ENCODE results near the gene ZRANB1. TPM values are rescaled to one million over a fixed set of nuclear protein-coding genes. Genes with fewer than 3 reads are reported as not detected.

ZRANB1 gene
- total RNA-seq, 1 experiment from 2014 or later, result 12.5 TPM

DNA sequence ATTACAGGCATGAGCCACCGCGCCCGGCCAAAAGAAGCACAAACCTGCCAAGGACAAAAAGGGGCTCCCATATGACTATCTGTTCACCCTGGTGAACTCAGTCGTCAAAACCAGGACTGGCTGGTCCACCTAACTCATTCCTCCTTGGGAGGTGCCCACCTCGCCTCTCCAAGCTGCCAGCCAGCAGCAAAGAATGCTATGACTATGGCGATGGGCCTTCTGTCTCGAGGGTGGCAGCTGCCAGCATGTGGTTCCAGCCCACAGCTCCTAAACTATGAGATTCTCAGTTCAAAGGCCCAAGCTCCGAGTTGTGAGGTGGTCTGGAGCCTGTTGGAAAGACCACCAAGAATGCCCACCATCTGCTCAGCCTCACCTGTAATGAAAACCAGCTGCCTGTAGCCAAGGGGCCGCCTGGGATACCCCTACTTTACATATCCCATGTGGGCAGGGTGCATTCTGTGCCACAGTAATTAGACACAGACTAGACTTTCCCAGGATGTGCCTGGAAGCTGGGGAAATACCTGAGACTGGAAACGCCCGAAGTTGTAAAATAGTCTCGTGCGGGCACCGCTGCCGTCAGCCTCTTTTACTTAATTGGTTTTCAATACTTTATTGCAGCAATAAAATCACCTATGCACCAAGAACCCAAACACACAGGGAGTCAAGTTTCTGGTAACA is 71.1 kb downstream of the ZRANB1 start:
- intact Hi-C loops (cut with micrococcal nuclease; ENCODE audit: unreplicated experiment), result no loop called here
- no peaks in the 10 kb centered on the region for H3K9me3 Mint-ChIP-seq (ENCODE audit: low read depth, unreplicated experiment)
- H3K27ac Mint-ChIP-seq (ENCODE audit: unreplicated experiment), result no peak overlapping the region
- BruUV-seq (replicated peaks), result no TSS peak
- peaks cover 6% of the 10 kb centered on the region for H3K36me3 Mint-ChIP-seq (ENCODE audit: insufficient read depth, unreplicated experiment)
- no peaks in the 10 kb centered on the region for H3K27me3 Mint-ChIP-seq (ENCODE audit: unreplicated experiment)
- CTCF ChIA-PET, result no interaction called here
- H3K4me3 Mint-ChIP-seq (ENCODE audit: low read depth, unreplicated experiment), result no peak overlapping the region
- no peak for DNase-seq
- TF ChIP-seq, protein P1, sequence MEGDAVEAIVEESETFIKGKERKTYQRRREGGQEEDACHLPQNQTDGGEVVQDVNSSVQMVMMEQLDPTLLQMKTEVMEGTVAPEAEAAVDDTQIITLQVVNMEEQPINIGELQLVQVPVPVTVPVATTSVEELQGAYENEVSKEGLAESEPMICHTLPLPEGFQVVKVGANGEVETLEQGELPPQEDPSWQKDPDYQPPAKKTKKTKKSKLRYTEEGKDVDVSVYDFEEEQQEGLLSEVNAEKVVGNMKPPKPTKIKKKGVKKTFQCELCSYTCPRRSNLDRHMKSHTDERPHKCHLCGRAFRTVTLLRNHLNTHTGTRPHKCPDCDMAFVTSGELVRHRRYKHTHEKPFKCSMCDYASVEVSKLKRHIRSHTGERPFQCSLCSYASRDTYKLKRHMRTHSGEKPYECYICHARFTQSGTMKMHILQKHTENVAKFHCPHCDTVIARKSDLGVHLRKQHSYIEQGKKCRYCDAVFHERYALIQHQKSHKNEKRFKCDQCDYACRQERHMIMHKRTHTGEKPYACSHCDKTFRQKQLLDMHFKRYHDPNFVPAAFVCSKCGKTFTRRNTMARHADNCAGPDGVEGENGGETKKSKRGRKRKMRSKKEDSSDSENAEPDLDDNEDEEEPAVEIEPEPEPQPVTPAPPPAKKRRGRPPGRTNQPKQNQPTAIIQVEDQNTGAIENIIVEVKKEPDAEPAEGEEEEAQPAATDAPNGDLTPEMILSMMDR (IDR thresholded peaks at IDR 0.05; ENCODE audit: unreplicated experiment), result no peak
- H3K4me1 Mint-ChIP-seq (ENCODE audit: low read depth, unreplicated experiment), result peaks cover 18% of the 10 kb centered on the region

DNA sequence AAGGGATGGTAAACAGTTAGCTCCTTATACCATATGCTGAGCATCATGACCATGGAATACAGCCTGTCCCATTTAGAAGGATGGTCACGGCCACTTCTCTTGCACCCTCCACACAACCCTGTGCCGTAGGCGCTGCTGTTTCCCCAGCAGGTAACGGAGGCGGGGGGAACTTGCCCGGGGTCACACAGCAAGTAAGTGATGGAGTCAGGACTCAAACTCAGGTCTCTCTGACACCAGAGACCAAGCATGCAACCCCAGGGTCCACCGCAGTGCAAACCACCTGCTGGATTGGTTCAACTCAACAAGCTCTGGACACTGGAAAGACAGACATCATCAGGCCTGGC is 71.6 kb downstream of the ZRANB1 start:
- Mint-ChIP-seq H3K27ac (ENCODE audit: unreplicated experiment) (no peak overlapping the region), H3K36me3 (ENCODE audit: insufficient read depth, unreplicated experiment) (peaks cover 6% of the 10 kb centered on the region), H3K9me3 (ENCODE audit: low read depth, unreplicated experiment) (no peaks in the 10 kb centered on the region), H3K27me3 (ENCODE audit: unreplicated experiment) (no peaks in the 10 kb centered on the region), H3K4me3 (ENCODE audit: low read depth, unreplicated experiment) (no peak overlapping the region), H3K4me1 (ENCODE audit: low read depth, unreplicated experiment) (peaks cover 16% of the 10 kb centered on the region)
- no TSS peak for BruUV-seq (replicated peaks)
- intact Hi-C loops (cut with micrococcal nuclease; ENCODE audit: unreplicated experiment), result no loop called here
- DNase-seq, result no peak
- TF ChIP-seq, protein P1 (IDR thresholded peaks at IDR 0.05; ENCODE audit: unreplicated experiment), result no peak
- CTCF ChIA-PET, result no interaction called here

DNA sequence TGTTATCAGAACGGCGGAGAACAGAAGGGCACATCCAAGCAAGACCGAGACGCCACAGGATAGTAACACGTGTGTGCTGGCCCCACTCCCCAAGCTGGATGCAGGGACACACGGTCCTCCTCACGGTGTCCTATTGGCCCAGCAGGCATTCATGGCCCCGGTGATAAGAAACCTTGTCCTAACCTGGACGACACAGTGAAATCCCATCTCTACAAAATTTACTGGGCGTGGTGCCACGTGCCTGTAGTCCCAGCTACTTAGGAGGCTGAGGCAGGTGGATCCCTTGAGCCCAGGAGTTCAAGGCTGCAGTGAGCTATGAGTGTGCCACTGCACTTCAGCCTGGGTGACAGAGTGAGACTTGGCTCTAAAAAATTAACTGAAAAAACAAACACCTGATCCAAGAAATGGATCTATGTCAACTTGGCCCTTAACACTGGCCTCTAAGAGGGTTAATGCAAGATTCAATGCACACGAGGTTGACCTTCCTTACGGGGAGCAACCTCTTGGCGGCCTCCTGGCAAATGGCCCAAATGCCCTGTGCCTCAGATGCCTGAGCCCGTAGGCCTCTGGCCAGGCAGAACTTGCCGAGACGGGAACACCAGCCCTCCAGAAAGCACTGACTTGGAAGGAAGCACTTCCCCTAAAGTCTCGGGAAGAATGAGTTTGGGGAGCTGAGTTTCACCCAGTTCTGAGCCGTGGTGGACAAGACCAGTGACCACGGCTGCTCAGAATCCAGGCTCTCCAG is 72.3 kb downstream of the ZRANB1 start:
- Mint-ChIP-seq H3K27ac (ENCODE audit: unreplicated experiment) (no peak overlapping the region), H3K4me1 (ENCODE audit: low read depth, unreplicated experiment) (peaks cover 9% of the 10 kb centered on the region), H3K4me3 (ENCODE audit: low read depth, unreplicated experiment) (no peak overlapping the region), H3K36me3 (ENCODE audit: insufficient read depth, unreplicated experiment) (peaks cover 6% of the 10 kb centered on the region), H3K27me3 (ENCODE audit: unreplicated experiment) (no peaks in the 10 kb centered on the region), H3K9me3 (ENCODE audit: low read depth, unreplicated experiment) (no peaks in the 10 kb centered on the region)
- CTCF ChIA-PET, result no interaction called here
- DNase-seq, result no peak
- intact Hi-C loops (cut with micrococcal nuclease; ENCODE audit: unreplicated experiment), result no loop called here
- BruUV-seq (replicated peaks), result no TSS peak
- TF ChIP-seq, protein P1 (IDR thresholded peaks at IDR 0.05; ENCODE audit: unreplicated experiment), result no peak

DNA sequence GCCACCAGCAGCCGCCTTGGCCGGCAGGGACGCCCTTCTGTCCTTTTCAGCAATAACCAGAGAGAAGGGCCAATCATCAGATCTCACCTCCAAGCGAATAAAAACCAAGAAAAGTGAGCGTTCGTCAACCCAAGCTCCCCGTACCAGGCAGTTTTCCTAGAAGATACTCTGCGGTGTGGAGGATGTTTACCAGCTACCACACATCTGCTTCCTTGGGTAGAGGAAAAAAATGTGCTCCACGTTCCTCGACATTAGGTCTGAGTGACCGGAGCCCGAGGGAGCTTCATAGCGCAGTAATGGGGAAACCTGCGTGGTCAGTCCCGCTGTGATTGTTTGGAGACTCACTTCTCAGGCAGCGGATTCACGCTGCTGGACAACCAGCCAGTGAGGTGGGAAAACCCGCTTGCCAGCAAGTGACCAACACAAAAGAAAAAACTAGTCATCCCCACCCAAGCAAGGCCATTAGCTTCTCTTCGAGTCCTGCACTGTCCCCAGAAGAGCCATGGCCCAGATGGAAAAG is 73.0 kb downstream of the ZRANB1 start:
- Mint-ChIP-seq H3K4me1 (ENCODE audit: low read depth, unreplicated experiment) (peaks cover 8% of the 10 kb centered on the region), H3K4me3 (ENCODE audit: low read depth, unreplicated experiment) (no peak overlapping the region), H3K9me3 (ENCODE audit: low read depth, unreplicated experiment) (no peaks in the 10 kb centered on the region), H3K27me3 (ENCODE audit: unreplicated experiment) (no peaks in the 10 kb centered on the region), H3K27ac (ENCODE audit: unreplicated experiment) (no peak overlapping the region), H3K36me3 (ENCODE audit: insufficient read depth, unreplicated experiment) (peaks cover 6% of the 10 kb centered on the region)
- CTCF ChIA-PET, result no interaction called here
- intact Hi-C loops (cut with micrococcal nuclease; ENCODE audit: unreplicated experiment), result no loop called here
- no TSS peak for BruUV-seq (replicated peaks)
- DNase-seq, result no peak
- TF ChIP-seq, protein P1 (IDR thresholded peaks at IDR 0.05; ENCODE audit: unreplicated experiment), result no peak
